DND-41 (cell line): ENCODE data around the gene TSC22D1.

Experiments used
- ATAC-seq: fragments of 200-7000 bp; cut with Tn5 transposase; 3 replicates; pipeline ENCODE4 v1.9.1; 2021; ENCODE audit warnings: low read depth; ENCODE audit not compliant: insufficient read depth
- DNase-seq: peaks from one replicate; pipeline ENCODE4 v3.0.0-alpha.2; 2020
- H2AFZ ChIP-seq: 2 replicates; pipeline ENCODE4 v1.6.0; 2012; ENCODE audit warnings: low read depth, low read length
- H3K27ac ChIP-seq: 2 replicates; pipeline ENCODE4 v1.5.1; 2012; ENCODE audit warnings: low read length, inconsistent platforms
- H3K27me3 ChIP-seq: fragments of 200-600 bp; sonication (generic); 2 replicates; pipeline ENCODE4 v1.6.0; 2012; ENCODE audit warnings: low read length, mild to moderate bottlenecking, inconsistent platforms; ENCODE audit not compliant: insufficient read depth, poor library complexity
- H3K36me3 ChIP-seq: 2 replicates; pipeline ENCODE4 v1.5.1; 2012; ENCODE audit warnings: low read length, inconsistent platforms; ENCODE audit not compliant: insufficient read depth
- H3K4me1 ChIP-seq: 2 replicates; pipeline ENCODE4 v1.5.1; 2012; ENCODE audit warnings: mild to moderate bottlenecking, low read length; ENCODE audit not compliant: insufficient read depth
- H3K4me2 ChIP-seq: 2 replicates; pipeline ENCODE4 v1.6.0; 2012; ENCODE audit warnings: mild to moderate bottlenecking, moderate library complexity, low read length, inconsistent platforms; ENCODE audit not compliant: insufficient read depth
- H3K4me3 ChIP-seq, 2 experiments: fragments of 200-600 bp in 1 of 2; shearing (Covaris generic) in 1 of 2; 2 replicates each; pipeline ENCODE4 v1.5.1; 2012 to 2016; ENCODE audit warnings: inconsistent platforms in 2 of 2, low read length in 2 of 2, mild to moderate bottlenecking in 2 of 2, low read depth in 1 of 2, moderate library complexity in 1 of 2
- H3K79me2 ChIP-seq: 2 replicates; pipeline ENCODE4 v1.6.0; 2012; ENCODE audit warnings: low read length, inconsistent platforms; ENCODE audit not compliant: insufficient read depth
- H3K9ac ChIP-seq: 2 replicates; pipeline ENCODE4 v1.6.0; 2012; ENCODE audit warnings: low read depth, mild to moderate bottlenecking, inconsistent platforms, low read length, moderate library complexity
- H3K9me3 ChIP-seq: 2 replicates; pipeline ENCODE4 v1.5.1; 2012; ENCODE audit warnings: low read length, moderate library complexity, mild to moderate bottlenecking, inconsistent platforms; ENCODE audit not compliant: insufficient read depth, severe bottlenecking
- H4K20me1 ChIP-seq: 2 replicates; pipeline ENCODE4 v1.6.0; 2012; ENCODE audit warnings: low read length; ENCODE audit not compliant: insufficient read depth
- CTCF ChIP-seq: IDR thresholded peaks from 2 replicates; pipeline ENCODE4 v1.5.1; 2012; ENCODE audit warnings: borderline replicate concordance, low read length, moderate library complexity, mild to moderate bottlenecking; ENCODE audit not compliant: poor library complexity, severe bottlenecking; ENCODE audit errors: extremely low read depth
- EZH2 ChIP-seq: IDR thresholded peaks from 3 replicates; pipeline ENCODE4 v1.6.1; 2012; ENCODE audit warnings: borderline replicate concordance, low read depth, mild to moderate bottlenecking, moderate library complexity, low read length, inconsistent platforms; ENCODE audit not compliant: severe bottlenecking

The TSC22D1 gene

DNA sequence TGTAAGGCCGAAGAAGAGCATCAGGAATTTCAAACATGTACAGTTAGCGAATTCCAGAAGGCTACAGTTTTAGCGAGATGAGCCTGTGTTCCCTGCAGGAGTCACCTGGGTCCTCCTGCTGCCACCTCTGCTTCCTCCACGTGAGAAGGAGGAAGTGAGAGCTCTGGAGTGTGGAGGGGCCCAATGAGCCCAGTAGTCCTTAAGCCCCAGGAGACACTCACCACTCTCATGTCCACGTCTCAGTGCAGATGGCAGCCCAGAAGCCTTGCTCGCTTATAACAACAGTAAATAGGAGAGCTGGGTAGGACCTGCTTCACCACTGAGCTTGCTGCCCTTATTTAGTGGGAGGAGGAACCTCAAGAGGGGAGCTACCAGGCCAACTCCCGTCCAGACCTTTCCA lies 158.3 kb downstream of the TSC22D1 start:
- H4K20me1 ChIP-seq = no peaks in the 10 kb centered on the region
- DNase-seq = no peak
- H3K27ac ChIP-seq = no peak overlapping the region
- H3K9ac ChIP-seq = no peak overlapping the region
- no peak overlapping the region for H3K4me2 ChIP-seq
- TF ChIP-seq EZH2 (no peak), CTCF (no peak)
- no peaks in the 10 kb centered on the region for H3K9me3 ChIP-seq
- H3K36me3 ChIP-seq = no peaks in the 10 kb centered on the region
- no peak overlapping the region; the same call in 1 of the 2 replicates for H2AFZ ChIP-seq
- H3K4me3 ChIP-seq = no peak overlapping the region
- no peaks in the 10 kb centered on the region for H3K79me2 ChIP-seq
- peaks cover 10% of the 10 kb centered on the region for H3K4me1 ChIP-seq
- no peak for ATAC-seq
- H3K27me3 ChIP-seq = no peaks in the 10 kb centered on the region

DNA sequence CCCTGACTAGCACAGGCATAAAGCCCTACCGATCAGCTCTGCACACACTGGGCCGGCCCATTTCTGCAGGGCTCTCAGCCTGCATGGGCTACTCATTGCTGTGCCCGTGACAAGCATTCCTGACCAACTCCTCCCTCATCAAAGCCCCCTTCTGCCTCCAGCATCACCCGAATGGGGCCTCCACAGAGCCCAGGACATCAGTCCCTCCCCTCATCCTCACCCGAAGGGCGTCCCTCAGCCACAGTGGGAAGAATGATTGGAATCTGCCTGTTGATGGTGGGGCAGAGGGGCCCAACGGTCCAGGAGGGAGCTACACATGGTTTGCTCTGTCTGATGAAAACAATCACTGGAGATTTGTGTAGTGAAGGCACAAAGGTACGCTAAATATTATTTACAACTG lies 158.7 kb downstream of the TSC22D1 start:
- no peak for DNase-seq
- Histone ChIP-seq H3K27ac (no peak overlapping the region), H3K4me3 (no peak overlapping the region), H3K79me2 (no peaks in the 10 kb centered on the region), H3K9ac (no peak overlapping the region), H3K36me3 (no peaks in the 10 kb centered on the region), H2AFZ (no peak overlapping the region; the same call in 1 of the 2 replicates), H3K4me2 (no peak overlapping the region), H3K27me3 (no peaks in the 10 kb centered on the region), H3K9me3 (no peaks in the 10 kb centered on the region), H3K4me1 (peaks cover 9% of the 10 kb centered on the region), H4K20me1 (no peaks in the 10 kb centered on the region)
- TF ChIP-seq CTCF (no peak), EZH2 (no peak)
- ATAC-seq = no peak

GRCh38 chr13:44416744-44417143 lies 159.4 kb downstream of the TSC22D1 start:
- DNase-seq (no peak), ATAC-seq (no peak)
- TF ChIP-seq CTCF = no peak
- TF ChIP-seq EZH2 = no peak
- no peaks in the 10 kb centered on the region for H3K27me3 ChIP-seq
- no peaks in the 10 kb centered on the region for H3K79me2 ChIP-seq
- no peaks in the 10 kb centered on the region for H3K9me3 ChIP-seq
- H3K4me2 ChIP-seq = no peak overlapping the region
- H3K9ac ChIP-seq = no peak overlapping the region
- no peak overlapping the region for H2AFZ ChIP-seq
- no peaks in the 10 kb centered on the region for H3K36me3 ChIP-seq
- H4K20me1 ChIP-seq = no peaks in the 10 kb centered on the region
- H3K4me3 ChIP-seq = no peak overlapping the region
- H3K27ac ChIP-seq = no peak overlapping the region
- peaks cover 13% of the 10 kb centered on the region for H3K4me1 ChIP-seq

GRCh38 chr13:44416301-44416700 lies 159.8 kb downstream of the TSC22D1 start:
- no peak overlapping the region for H2AFZ ChIP-seq
- no peak overlapping the region for H3K27ac ChIP-seq

More at GRCh38 chr13:44416301-44416700, 159.8 kb downstream of the TSC22D1 start:
- Histone ChIP-seq H3K4me1 (peaks cover 16% of the 10 kb centered on the region), H3K27me3 (no peaks in the 10 kb centered on the region), H3K4me3 (no peak overlapping the region), H3K79me2 (no peaks in the 10 kb centered on the region), H3K4me2 (no peak overlapping the region), H3K36me3 (no peaks in the 10 kb centered on the region), H3K9ac (no peak overlapping the region), H4K20me1 (no peaks in the 10 kb centered on the region), H3K9me3 (no peaks in the 10 kb centered on the region)
- ATAC-seq = peak; percentile 29; the same call in 1 of the 3 replicates
- DNase-seq = no peak
- no peak for TF ChIP-seq EZH2
- TF ChIP-seq CTCF = no peak
